ENCODE results near the gene ZNF2. TPM values are rescaled to one million over a fixed set of nuclear protein-coding genes. Genes with fewer than 3 reads are reported as not detected.

The ZNF2 gene
- total and polyA plus RNA-seq, 2 experiments from 2014 or later: 2.0 to 2.5 TPM

- TF ChIP-seq, protein P1, sequence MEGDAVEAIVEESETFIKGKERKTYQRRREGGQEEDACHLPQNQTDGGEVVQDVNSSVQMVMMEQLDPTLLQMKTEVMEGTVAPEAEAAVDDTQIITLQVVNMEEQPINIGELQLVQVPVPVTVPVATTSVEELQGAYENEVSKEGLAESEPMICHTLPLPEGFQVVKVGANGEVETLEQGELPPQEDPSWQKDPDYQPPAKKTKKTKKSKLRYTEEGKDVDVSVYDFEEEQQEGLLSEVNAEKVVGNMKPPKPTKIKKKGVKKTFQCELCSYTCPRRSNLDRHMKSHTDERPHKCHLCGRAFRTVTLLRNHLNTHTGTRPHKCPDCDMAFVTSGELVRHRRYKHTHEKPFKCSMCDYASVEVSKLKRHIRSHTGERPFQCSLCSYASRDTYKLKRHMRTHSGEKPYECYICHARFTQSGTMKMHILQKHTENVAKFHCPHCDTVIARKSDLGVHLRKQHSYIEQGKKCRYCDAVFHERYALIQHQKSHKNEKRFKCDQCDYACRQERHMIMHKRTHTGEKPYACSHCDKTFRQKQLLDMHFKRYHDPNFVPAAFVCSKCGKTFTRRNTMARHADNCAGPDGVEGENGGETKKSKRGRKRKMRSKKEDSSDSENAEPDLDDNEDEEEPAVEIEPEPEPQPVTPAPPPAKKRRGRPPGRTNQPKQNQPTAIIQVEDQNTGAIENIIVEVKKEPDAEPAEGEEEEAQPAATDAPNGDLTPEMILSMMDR (conservative IDR thresholded peaks at IDR 0.05; ENCODE audit: low read depth in 2 of 2): no peak
- TF ChIP-seq, protein P2, sequence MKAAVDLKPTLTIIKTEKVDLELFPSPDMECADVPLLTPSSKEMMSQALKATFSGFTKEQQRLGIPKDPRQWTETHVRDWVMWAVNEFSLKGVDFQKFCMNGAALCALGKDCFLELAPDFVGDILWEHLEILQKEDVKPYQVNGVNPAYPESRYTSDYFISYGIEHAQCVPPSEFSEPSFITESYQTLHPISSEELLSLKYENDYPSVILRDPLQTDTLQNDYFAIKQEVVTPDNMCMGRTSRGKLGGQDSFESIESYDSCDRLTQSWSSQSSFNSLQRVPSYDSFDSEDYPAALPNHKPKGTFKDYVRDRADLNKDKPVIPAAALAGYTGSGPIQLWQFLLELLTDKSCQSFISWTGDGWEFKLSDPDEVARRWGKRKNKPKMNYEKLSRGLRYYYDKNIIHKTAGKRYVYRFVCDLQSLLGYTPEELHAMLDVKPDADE (IDR thresholded peaks at IDR 0.05): no peak
- TF ChIP-seq NANOG (IDR thresholded peaks at IDR 0.05; ENCODE audit: borderline replicate concordance) (no peak), JUNB (IDR thresholded peaks at IDR 0.05; ENCODE audit: unreplicated experiment) (no peak), EZH2 (IDR thresholded peaks at IDR 0.05; ENCODE audit: low read depth, unreplicated experiment) (no peak), STAT1 (IDR thresholded peaks at IDR 0.05; ENCODE audit: unreplicated experiment) (no peak)
These were observed 5.7 kb upstream of the ZNF2 start, which contains the start of gene ZNF514 (continued) for GRCh38 chr2:95159690-95160449.

DNA sequence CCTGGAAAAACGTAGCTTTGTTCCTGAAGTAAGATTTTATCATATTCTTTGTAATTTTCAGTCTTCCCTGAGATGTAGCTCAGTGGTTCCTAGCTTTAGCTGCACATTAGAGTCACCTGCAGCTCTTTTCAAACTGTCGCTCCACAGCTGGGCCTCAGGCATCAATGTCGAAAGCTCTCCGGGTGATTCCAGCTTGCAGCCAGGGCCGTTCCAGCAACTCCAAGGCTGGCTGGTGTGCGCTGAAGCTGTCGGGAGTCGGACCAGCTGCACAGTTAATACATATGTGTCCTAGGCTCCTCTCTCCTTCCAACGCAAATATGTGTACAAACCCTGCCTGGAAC is 609 bp upstream of the ZNF2 start:
- Mint-ChIP-seq H3K36me3 (ENCODE audit: low read depth) (peaks cover 2% of the 10 kb centered on the region; the same call in 1 of the 3 replicates), H3K4me1 (peaks cover 15% of the 10 kb centered on the region), H3K9me3 (peaks cover 3% of the 10 kb centered on the region; the same call in 2 of the 3 replicates), H3K27me3 (ENCODE audit: insufficient read depth, low read depth, poor library complexity) (peaks cover 11% of the 10 kb centered on the region), H3K4me3 (peak overlapping the region; percentile 95), H3K27ac (peak overlapping the region; percentile 98)
- peaks cover 13% of the 10 kb centered on the region for H3K4me1 ChIP-seq (ENCODE audit: insufficient read depth)
- H3F3A ChIP-seq (replicated peaks; ENCODE audit: low read depth): 0 out of 2 replicates have a peak, but pooled peaks cover 4% of the 10 kb centered on the region
- peak overlapping the region; percentile 83 for H3K27ac ChIP-seq (ENCODE audit: low read depth)
- H3K4me3 ChIP-seq: peak overlapping the region; percentile 91
- H4K20me1 ChIP-seq (replicated peaks; ENCODE audit: insufficient read depth): peaks cover 3% of the 10 kb centered on the region; the same call in 1 of the 2 replicates
- ATAC-seq (peak; percentile 40), DNase-seq (ENCODE audit: low spot score) (no peak)
- H3K36me3 ChIP-seq (ENCODE audit: insufficient read depth): no peaks in the 10 kb centered on the region
- H3K9me2 ChIP-seq (ENCODE audit: insufficient read depth): no peaks in the 10 kb centered on the region
- peak overlapping the region; percentile 84 for H2AFZ ChIP-seq
- peaks cover 25% of the 10 kb centered on the region for H3K79me2 ChIP-seq (replicated peaks; ENCODE audit: insufficient read depth)
- H3K27me3 ChIP-seq (ENCODE audit: insufficient read depth): peaks cover 10% of the 10 kb centered on the region; the same call in 1 of the 2 replicates
- peak overlapping the region; percentile 97 for H3K4me2 ChIP-seq
- TF ChIP-seq CREB1 (CRISPR knock-in tag; IDR thresholded peaks at IDR 0.05; ENCODE audit: low read depth): no peak
- no peak for TF ChIP-seq ZNF331 (CRISPR knock-in tag; IDR thresholded peaks at IDR 0.05; ENCODE audit: low read depth)
- no peak for TF ChIP-seq NANOG (IDR thresholded peaks at IDR 0.05; ENCODE audit: borderline replicate concordance)
- TF ChIP-seq ZNF114 (CRISPR knock-in tag; IDR thresholded peaks at IDR 0.05): no peak
- TF ChIP-seq, protein P3, sequence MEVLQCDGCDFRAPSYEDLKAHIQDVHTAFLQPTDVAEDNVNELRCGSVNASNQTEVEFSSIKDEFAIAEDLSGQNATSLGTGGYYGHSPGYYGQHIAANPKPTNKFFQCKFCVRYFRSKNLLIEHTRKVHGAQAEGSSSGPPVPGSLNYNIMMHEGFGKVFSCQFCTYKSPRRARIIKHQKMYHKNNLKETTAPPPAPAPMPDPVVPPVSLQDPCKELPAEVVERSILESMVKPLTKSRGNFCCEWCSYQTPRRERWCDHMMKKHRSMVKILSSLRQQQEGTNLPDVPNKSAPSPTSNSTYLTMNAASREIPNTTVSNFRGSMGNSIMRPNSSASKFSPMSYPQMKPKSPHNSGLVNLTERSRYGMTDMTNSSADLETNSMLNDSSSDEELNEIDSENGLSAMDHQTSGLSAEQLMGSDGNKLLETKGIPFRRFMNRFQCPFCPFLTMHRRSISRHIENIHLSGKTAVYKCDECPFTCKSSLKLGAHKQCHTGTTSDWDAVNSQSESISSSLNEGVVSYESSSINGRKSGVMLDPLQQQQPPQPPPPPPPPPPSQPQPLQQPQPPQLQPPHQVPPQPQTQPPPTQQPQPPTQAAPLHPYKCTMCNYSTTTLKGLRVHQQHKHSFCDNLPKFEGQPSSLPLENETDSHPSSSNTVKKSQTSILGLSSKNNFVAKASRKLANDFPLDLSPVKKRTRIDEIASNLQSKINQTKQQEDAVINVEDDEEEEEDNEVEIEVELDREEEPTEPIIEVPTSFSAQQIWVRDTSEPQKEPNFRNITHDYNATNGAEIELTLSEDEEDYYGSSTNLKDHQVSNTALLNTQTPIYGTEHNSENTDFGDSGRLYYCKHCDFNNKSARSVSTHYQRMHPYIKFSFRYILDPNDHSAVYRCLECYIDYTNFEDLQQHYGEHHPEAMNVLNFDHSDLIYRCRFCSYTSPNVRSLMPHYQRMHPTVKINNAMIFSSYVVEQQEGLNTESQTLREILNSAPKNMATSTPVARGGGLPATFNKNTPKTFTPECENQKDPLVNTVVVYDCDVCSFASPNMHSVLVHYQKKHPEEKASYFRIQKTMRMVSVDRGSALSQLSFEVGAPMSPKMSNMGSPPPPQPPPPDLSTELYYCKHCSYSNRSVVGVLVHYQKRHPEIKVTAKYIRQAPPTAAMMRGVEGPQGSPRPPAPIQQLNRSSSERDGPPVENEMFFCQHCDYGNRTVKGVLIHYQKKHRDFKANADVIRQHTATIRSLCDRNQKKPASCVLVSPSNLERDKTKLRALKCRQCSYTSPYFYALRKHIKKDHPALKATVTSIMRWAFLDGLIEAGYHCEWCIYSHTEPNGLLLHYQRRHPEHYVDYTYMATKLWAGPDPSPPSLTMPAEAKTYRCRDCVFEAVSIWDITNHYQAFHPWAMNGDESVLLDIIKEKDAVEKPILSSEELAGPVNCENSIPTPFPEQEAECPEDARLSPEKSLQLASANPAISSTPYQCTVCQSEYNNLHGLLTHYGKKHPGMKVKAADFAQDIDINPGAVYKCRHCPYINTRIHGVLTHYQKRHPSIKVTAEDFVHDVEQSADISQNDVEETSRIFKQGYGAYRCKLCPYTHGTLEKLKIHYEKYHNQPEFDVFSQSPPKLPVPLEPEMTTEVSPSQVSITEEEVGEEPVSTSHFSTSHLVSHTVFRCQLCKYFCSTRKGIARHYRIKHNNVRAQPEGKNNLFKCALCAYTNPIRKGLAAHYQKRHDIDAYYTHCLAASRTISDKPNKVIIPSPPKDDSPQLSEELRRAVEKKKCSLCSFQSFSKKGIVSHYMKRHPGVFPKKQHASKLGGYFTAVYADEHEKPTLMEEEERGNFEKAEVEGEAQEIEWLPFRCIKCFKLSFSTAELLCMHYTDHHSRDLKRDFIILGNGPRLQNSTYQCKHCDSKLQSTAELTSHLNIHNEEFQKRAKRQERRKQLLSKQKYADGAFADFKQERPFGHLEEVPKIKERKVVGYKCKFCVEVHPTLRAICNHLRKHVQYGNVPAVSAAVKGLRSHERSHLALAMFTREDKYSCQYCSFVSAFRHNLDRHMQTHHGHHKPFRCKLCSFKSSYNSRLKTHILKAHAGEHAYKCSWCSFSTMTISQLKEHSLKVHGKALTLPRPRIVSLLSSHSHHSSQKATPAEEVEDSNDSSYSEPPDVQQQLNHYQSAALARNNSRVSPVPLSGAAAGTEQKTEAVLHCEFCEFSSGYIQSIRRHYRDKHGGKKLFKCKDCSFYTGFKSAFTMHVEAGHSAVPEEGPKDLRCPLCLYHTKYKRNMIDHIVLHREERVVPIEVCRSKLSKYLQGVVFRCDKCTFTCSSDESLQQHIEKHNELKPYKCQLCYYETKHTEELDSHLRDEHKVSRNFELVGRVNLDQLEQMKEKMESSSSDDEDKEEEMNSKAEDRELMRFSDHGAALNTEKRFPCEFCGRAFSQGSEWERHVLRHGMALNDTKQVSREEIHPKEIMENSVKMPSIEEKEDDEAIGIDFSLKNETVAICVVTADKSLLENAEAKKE (CRISPR knock-in tag; IDR thresholded peaks at IDR 0.05): no peak
- TF ChIP-seq, protein P2 (IDR thresholded peaks at IDR 0.05): no peak
- no peak for TF ChIP-seq EZH2phosphoT487 (IDR thresholded peaks at IDR 0.05; ENCODE audit: unreplicated experiment)
- TF ChIP-seq, protein P1 (conservative IDR thresholded peaks at IDR 0.05; ENCODE audit: low read depth in 2 of 2): no peak
